ENCODE data around the gene DET1. TPM values are rescaled to one million over a fixed set of nuclear protein-coding genes. Genes with fewer than 3 reads are reported as not detected.

Gene DET1
- total RNA-seq, 1 experiment from 2014 or later: 6.1 TPM

DNA sequence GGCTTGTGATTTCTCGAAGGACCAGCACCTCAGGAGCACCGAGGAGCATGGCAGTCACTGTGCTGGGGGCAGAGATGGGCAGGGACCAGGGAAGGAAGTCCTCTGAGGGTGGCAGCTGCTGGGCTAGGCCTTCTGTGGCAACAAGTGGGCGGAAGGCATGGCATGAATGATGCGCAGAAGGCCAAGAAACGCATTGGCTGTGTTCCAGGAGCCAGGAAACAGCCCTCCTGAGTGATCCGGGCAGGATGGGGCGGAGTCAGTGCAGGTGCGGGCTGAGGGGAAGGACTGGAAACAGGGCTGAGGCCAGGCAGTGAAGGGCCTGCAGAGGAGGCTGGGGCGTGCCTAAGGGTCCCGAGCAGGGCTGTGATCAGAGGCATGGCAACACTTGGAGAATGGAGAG is 55.3 kb downstream of the DET1 start:
- no peaks in the 10 kb centered on the region for H3K36me3 Mint-ChIP-seq
- POLR2A ChIA-PET: no interaction called here
- TF ChIP-seq ZNF263 (CRISPR knock-in tag; IDR thresholded peaks at IDR 0.05; ENCODE audit: low read depth): no peak
- no peak for TF ChIP-seq MXD4 (CRISPR knock-in tag; IDR thresholded peaks at IDR 0.05; ENCODE audit: borderline replicate concordance)
- TF ChIP-seq MYBL2 (CRISPR knock-in tag; IDR thresholded peaks at IDR 0.05): no peak
- TF ChIP-seq CBFB (CRISPR knock-in tag; IDR thresholded peaks at IDR 0.05; ENCODE audit: low read depth): no peak
- TF ChIP-seq, protein P1, sequence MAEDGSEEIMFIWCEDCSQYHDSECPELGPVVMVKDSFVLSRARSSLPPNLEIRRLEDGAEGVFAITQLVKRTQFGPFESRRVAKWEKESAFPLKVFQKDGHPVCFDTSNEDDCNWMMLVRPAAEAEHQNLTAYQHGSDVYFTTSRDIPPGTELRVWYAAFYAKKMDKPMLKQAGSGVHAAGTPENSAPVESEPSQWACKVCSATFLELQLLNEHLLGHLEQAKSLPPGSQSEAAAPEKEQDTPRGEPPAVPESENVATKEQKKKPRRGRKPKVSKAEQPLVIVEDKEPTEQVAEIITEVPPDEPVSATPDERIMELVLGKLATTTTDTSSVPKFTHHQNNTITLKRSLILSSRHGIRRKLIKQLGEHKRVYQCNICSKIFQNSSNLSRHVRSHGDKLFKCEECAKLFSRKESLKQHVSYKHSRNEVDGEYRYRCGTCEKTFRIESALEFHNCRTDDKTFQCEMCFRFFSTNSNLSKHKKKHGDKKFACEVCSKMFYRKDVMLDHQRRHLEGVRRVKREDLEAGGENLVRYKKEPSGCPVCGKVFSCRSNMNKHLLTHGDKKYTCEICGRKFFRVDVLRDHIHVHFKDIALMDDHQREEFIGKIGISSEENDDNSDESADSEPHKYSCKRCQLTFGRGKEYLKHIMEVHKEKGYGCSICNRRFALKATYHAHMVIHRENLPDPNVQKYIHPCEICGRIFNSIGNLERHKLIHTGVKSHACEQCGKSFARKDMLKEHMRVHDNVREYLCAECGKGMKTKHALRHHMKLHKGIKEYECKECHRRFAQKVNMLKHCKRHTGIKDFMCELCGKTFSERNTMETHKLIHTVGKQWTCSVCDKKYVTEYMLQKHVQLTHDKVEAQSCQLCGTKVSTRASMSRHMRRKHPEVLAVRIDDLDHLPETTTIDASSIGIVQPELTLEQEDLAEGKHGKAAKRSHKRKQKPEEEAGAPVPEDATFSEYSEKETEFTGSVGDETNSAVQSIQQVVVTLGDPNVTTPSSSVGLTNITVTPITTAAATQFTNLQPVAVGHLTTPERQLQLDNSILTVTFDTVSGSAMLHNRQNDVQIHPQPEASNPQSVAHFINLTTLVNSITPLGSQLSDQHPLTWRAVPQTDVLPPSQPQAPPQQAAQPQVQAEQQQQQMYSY (CRISPR knock-in tag; IDR thresholded peaks at IDR 0.05): 0 out of 2 replicates have a peak, but pooled peaks have one; percentile 31
- no peak for TF ChIP-seq GRHL2 (CRISPR knock-in tag; IDR thresholded peaks at IDR 0.05; ENCODE audit: insufficient replicate concordance, severe bottlenecking)
- TF ChIP-seq, protein P2, sequence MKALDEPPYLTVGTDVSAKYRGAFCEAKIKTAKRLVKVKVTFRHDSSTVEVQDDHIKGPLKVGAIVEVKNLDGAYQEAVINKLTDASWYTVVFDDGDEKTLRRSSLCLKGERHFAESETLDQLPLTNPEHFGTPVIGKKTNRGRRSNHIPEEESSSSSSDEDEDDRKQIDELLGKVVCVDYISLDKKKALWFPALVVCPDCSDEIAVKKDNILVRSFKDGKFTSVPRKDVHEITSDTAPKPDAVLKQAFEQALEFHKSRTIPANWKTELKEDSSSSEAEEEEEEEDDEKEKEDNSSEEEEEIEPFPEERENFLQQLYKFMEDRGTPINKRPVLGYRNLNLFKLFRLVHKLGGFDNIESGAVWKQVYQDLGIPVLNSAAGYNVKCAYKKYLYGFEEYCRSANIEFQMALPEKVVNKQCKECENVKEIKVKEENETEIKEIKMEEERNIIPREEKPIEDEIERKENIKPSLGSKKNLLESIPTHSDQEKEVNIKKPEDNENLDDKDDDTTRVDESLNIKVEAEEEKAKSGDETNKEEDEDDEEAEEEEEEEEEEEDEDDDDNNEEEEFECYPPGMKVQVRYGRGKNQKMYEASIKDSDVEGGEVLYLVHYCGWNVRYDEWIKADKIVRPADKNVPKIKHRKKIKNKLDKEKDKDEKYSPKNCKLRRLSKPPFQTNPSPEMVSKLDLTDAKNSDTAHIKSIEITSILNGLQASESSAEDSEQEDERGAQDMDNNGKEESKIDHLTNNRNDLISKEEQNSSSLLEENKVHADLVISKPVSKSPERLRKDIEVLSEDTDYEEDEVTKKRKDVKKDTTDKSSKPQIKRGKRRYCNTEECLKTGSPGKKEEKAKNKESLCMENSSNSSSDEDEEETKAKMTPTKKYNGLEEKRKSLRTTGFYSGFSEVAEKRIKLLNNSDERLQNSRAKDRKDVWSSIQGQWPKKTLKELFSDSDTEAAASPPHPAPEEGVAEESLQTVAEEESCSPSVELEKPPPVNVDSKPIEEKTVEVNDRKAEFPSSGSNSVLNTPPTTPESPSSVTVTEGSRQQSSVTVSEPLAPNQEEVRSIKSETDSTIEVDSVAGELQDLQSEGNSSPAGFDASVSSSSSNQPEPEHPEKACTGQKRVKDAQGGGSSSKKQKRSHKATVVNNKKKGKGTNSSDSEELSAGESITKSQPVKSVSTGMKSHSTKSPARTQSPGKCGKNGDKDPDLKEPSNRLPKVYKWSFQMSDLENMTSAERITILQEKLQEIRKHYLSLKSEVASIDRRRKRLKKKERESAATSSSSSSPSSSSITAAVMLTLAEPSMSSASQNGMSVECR (CRISPR knock-in tag; IDR thresholded peaks at IDR 0.05; ENCODE audit: borderline replicate concordance): no peak
- peaks cover 28% of the 10 kb centered on the region for H3K4me1 Mint-ChIP-seq
- H3K9me3 Mint-ChIP-seq: no peaks in the 10 kb centered on the region
- CTCF ChIA-PET: interaction anchor here (1.3 kb wide), 1 partner anchor 15 kb away, joined by 3 read pairs; no protein-coding TSS in a partner anchor
- peaks cover 6% of the 10 kb centered on the region; the same call in 1 of the 2 replicates for H3K27me3 Mint-ChIP-seq (ENCODE audit: low read depth)
- ATAC-seq (peak; percentile 54), DNase-seq (ENCODE audit: low spot score) (no peak)
- no peak overlapping the region for H3K4me3 Mint-ChIP-seq
- no peak overlapping the region for H3K27ac Mint-ChIP-seq

DNA sequence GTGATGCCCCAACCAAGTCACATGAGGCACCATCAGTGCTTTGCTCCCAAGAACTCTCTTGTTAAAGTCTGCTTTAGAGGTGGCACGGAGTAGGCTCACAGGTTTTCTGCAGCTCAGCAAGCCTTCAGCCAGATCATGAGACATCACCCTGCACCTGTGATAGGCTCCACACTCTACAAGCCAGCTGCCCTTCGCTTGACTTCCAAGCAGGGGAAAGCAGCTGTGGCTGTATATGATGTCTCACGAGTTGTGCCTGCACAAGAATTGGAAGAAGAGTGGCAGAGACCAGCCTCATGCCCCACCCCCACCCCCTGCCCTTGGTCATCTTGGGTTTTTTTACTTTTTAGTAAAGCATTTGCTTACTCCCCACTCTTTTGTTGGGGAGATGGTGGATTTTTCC is 56.4 kb downstream of the DET1 start:
- no peak overlapping the region for H3K27ac Mint-ChIP-seq
- CTCF ChIA-PET: interaction anchor here (0.5 to 1.6 kb wide), 6 partner anchors 13 to 658 kb away, joined by 3 to 10 read pairs (median 5); partner anchors contain the start of genes ISG20, MRPL46 and MRPS11
- no peak for TF ChIP-seq ZBTB21 (CRISPR knock-in tag; IDR thresholded peaks at IDR 0.05; ENCODE audit: borderline replicate concordance)
- no peak for TF ChIP-seq RORB (CRISPR knock-in tag; IDR thresholded peaks at IDR 0.05)
- TF ChIP-seq, protein P3, sequence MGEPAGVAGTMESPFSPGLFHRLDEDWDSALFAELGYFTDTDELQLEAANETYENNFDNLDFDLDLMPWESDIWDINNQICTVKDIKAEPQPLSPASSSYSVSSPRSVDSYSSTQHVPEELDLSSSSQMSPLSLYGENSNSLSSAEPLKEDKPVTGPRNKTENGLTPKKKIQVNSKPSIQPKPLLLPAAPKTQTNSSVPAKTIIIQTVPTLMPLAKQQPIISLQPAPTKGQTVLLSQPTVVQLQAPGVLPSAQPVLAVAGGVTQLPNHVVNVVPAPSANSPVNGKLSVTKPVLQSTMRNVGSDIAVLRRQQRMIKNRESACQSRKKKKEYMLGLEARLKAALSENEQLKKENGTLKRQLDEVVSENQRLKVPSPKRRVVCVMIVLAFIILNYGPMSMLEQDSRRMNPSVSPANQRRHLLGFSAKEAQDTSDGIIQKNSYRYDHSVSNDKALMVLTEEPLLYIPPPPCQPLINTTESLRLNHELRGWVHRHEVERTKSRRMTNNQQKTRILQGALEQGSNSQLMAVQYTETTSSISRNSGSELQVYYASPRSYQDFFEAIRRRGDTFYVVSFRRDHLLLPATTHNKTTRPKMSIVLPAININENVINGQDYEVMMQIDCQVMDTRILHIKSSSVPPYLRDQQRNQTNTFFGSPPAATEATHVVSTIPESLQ (CRISPR knock-in tag; IDR thresholded peaks at IDR 0.05): no peak
- TF ChIP-seq, protein P4, sequence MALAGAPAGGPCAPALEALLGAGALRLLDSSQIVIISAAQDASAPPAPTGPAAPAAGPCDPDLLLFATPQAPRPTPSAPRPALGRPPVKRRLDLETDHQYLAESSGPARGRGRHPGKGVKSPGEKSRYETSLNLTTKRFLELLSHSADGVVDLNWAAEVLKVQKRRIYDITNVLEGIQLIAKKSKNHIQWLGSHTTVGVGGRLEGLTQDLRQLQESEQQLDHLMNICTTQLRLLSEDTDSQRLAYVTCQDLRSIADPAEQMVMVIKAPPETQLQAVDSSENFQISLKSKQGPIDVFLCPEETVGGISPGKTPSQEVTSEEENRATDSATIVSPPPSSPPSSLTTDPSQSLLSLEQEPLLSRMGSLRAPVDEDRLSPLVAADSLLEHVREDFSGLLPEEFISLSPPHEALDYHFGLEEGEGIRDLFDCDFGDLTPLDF (CRISPR knock-in tag; IDR thresholded peaks at IDR 0.05): no peak
- TF ChIP-seq GRHL2 (CRISPR knock-in tag; IDR thresholded peaks at IDR 0.05; ENCODE audit: insufficient replicate concordance, severe bottlenecking): no peak
- TF ChIP-seq, protein P1 (CRISPR knock-in tag; IDR thresholded peaks at IDR 0.05): no peak
- peaks cover 6% of the 10 kb centered on the region; the same call in 1 of the 2 replicates for H3K27me3 Mint-ChIP-seq (ENCODE audit: low read depth)
- no peaks in the 10 kb centered on the region for H3K9me3 Mint-ChIP-seq
- peaks cover 37% of the 10 kb centered on the region for H3K4me1 Mint-ChIP-seq
- DNase-seq (ENCODE audit: low spot score): no peak
- POLR2A ChIA-PET: interaction anchor here (1.2 kb wide), 1 partner anchor 12 kb away, joined by 4 read pairs; no protein-coding TSS in a partner anchor
- H3K36me3 Mint-ChIP-seq: no peaks in the 10 kb centered on the region
- ATAC-seq: no peak
- H3K4me3 Mint-ChIP-seq: no peak overlapping the region
